SHP77 (cell line): Measurements from ENCODE around the gene EPN1.
"Not testable (repeated sequence)": the region's sequence is repeated elsewhere in the genome, so short reads cannot be mapped to it uniquely, and the experiment has no call there.

Source experiments
- DNase-seq, 2 experiments: peaks; one replicate each; lab custom pipeline; 2025; lab: John Stamatoyannopoulos, UW

The EPN1 gene

DNA sequence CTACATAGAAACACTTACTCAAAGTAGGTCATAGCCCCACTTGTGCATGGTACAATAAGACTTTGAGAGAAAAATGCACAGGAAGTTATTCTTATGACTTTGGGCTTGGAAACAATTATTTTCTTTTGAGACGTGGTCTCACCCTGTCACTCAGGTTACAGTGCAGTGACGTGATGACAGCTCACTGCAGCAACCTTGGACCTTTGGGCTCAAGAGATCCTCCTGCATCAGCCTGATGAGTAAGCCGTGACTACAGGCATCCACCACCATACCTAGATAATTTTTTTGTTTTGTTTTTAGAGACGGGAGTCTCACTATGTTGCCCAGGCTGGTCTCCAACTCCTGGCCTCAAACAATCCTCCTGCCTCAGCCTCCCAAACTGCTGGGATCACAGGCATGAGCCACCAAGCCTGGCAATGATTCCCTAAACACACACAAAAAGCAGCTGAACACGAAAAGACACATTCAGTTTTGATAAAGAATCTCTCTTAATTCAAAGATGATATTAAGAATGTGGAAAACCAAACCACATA, 45.3 kb downstream of the EPN1 start:
- DNase-seq, result no peak

DNA sequence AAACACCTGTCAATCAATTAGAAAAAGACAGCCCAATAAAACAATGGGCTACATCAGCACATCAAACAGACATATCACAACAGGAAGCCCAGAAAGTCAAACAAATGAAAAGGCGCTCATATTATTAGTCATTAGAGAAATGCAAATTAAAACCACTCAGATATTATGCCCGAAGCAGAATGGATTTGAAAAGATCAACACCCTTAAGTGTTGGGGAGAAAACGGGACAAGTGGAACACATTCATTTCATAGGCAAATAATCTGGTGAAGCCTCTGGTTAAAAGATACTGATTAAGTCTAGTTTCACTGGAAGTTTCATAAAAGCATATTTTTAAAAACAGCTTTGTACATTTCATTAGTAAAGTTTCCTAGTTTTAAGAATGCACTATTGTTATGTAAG, 45.8 kb downstream of the EPN1 start:
- no peak for DNase-seq

DNA sequence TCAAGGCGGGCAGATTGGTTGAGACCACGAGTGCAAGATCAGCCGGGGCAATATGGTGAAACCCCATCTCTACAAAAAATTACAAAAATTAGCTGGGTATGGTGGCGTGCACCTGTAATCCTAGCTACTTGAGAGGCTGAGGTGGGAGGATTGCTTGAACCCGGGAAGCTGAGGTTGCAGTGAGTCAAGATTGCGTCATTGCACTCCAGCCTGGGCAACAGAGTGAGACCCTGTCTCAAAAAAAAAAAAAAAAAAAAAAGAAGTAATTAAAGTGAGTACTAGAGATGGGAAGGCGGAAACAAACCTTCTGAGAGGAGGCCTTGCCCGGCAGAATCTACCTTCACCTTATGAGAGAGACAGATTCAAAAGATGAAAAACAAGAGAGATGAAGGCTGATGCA, 48.5 kb downstream of the EPN1 start:
- no peak for DNase-seq

DNA sequence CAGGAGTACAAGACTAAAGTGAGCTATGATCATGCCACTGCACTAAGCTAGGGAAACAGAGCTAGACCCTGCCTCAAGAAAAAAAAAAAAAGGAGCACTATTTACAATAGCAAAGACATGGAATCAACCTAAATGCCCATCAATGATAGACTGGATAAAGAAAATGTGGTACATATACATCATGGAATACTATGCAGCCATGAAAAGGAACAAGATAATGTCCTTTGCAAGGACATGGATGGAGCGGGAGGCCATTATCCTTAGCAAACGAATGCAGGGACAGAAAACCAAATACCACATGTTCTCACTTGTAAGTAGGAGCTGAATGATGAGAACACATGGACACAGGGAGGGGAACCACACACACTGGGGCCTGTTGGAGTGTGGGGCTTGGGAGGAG, 55.4 kb downstream of the EPN1 start:
- not testable (repeated sequence) for DNase-seq

DNA sequence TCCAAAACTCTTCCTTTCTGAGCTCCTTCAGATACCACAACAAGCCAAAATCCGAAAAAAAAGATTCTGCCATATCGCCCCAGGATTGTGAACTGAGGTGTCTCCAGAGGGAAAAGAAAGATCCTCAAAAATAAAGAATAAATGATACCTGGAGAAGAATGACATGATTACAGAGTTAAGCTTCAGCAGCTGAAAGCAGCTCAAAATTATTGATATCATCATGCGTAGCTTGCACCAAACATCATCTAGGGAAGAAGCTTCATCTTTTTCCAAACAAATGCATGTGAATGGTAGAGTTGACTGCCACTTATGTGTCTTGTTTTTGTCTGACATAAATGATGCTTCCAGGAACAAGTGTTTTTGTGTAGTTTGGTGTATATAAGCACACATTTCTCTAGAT, 63.3 kb downstream of the EPN1 start, which contains the start of gene NLRP9:
NLRP9 (minus strand) TSS at position 101 of the 400 bp plus-strand sequence; CDS start at position 73, 28 bp downstream.
- no peak for DNase-seq

DNA sequence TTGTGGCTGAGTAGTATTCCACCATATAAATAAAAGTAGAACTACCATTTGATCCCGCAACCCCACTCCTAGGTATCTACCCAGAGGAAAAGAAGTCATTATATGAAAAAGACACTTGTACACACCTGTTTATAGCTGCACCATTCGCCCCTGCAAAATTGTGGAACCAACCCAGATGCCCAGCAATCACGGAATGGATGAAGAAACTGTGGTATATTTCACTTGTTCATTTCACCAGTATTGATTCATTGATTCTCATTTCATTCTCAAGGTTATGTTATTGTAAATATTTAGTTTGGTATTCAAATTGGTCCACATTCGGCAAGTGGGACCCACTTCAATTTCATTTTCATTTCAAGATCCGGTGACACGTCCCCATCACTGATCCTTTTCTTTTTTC, 75.7 kb downstream of the EPN1 start:
- DNase-seq, result no peak

DNA sequence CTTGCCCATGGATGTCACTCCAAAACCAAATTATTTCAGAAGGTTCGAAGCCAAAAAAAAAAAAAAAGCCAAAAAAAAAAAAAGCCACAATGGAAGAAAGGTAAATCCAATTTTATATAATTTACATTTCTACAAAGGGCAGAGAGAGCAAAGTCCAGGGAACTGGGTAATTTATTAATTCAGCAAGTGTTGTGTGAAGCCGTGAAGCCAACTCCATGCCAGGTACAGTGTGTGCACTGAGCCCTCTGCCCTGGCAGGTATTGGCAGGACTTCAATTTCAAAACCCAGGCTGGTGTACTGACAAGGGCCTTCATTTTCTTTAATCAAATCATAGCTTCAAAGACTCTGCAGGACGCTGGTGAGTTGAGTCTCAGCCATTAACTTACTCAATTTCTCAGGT, 78.4 kb downstream of the EPN1 start:
- no peak for DNase-seq

DNA sequence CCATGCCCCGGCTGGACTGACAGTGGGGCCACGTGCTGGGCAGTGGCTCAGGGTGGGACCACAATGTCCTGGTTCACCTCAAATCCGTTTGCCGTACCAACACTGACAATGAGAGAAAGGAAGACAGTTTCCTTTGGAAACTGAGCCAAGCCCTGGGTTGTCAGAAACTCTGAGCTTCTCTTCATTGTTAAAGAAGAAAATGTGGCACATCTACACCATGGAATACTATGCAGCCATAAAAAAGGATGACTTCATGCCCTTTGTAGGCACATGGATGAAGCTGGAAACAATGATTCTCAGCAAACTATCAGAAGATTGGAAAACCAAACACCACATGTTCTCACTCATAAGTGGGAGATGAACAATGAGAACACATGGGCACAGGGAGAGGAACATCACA, 81.8 kb downstream of the EPN1 start:
- not testable (repeated sequence) for DNase-seq

DNA sequence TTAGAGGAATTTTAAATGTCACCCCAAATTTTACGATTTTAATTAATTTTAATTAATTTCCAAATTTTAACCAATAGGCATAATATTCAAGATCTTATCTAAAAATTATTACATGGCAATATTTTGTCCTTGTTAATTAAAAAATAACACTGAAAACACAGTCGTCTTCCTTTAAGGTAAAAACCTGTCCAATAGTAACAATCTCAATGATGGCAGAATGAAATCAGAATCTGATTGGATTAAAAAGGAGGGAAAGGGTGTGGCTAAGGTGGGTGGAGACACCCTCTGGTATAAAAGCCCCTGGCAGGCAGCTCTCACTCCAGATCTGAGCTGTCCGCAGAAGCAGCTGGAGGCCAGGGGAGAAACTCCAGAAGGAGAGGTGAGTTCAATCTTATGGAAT, 83.8 kb downstream of the EPN1 start, which contains the start of gene RFPL4A:
RFPL4A (plus strand) TSS at position 301 of the 400 bp plus-strand sequence. CDS start 2,704 bp downstream, outside the sequence.
- DNase-seq, result not testable (repeated sequence)
